ENCODE data around the gene RCBTB2. TPM values are rescaled to one million over a fixed set of nuclear protein-coding genes. Genes with fewer than 3 reads are reported as not detected.

Gene RCBTB2
- total RNA-seq, 6 experiments from 2014 or later = 6.6 to 9.3 (median 7.5) TPM

DNA sequence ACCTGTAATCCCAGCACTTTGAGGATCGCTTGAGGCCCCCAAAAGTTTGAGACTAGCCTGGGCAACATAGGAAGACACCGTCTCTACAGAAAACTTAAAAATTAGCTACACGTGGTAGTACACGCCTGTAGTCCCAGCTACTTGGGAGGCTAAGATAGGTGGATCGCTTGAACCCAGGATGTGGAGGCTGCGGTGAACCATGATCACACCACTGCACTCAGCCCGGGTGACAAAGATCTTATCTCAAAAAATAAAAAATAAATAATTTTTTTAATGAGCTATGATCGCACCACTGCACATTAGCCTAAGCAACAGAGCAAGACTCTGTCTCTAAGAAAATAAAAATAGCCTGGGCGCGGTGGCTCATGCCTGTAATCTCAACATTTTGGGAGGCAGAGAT, 6.6 kb downstream of the RCBTB2 start:
- no peaks in the 10 kb centered on the region; the same call in 1 of the 2 replicates for H3K27me3 Mint-ChIP-seq (ENCODE audit: insufficient read depth)
- no peak for DNase-seq
- no peaks in the 10 kb centered on the region for H3K9me3 Mint-ChIP-seq
- H3K27ac Mint-ChIP-seq = no peak overlapping the region
- H3K4me1 Mint-ChIP-seq (ENCODE audit: low read depth) = peaks cover 3% of the 10 kb centered on the region
- no peaks in the 10 kb centered on the region for H3K36me3 Mint-ChIP-seq (ENCODE audit: low read depth)
- no peak overlapping the region for H3K4me3 Mint-ChIP-seq
- TF ChIP-seq, protein P1, sequence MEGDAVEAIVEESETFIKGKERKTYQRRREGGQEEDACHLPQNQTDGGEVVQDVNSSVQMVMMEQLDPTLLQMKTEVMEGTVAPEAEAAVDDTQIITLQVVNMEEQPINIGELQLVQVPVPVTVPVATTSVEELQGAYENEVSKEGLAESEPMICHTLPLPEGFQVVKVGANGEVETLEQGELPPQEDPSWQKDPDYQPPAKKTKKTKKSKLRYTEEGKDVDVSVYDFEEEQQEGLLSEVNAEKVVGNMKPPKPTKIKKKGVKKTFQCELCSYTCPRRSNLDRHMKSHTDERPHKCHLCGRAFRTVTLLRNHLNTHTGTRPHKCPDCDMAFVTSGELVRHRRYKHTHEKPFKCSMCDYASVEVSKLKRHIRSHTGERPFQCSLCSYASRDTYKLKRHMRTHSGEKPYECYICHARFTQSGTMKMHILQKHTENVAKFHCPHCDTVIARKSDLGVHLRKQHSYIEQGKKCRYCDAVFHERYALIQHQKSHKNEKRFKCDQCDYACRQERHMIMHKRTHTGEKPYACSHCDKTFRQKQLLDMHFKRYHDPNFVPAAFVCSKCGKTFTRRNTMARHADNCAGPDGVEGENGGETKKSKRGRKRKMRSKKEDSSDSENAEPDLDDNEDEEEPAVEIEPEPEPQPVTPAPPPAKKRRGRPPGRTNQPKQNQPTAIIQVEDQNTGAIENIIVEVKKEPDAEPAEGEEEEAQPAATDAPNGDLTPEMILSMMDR (IDR thresholded peaks at IDR 0.05) = no peak

DNA sequence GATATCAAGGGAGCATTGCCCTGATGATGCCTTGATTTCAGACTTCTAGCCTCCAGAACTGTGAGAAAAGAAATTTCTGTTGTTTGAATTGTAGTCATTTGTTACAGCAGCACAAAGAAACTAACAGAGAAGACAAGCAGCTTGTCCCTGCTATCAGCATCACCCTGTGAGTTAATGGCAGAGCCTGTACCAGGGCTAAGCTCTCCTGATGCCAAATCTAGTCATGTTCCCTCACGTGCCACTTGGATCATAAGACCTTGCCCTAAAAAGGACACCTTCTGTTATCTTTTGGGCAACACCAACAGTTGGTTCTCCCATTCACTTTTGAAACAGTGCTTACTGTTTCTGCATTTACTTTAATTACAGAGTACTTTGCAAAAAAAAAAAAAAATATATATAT, 14.8 kb downstream of the RCBTB2 start:
- Mint-ChIP-seq H3K36me3 (ENCODE audit: low read depth) (0 out of 2 replicates have a peak, but pooled peaks cover 4% of the 10 kb centered on the region), H3K4me3 (no peak overlapping the region), H3K4me1 (ENCODE audit: low read depth) (no peaks in the 10 kb centered on the region), H3K27ac (no peak overlapping the region), H3K27me3 (ENCODE audit: insufficient read depth) (no peaks in the 10 kb centered on the region), H3K9me3 (no peaks in the 10 kb centered on the region)
- no peak for DNase-seq
- TF ChIP-seq, protein P1 (IDR thresholded peaks at IDR 0.05) = no peak

DNA sequence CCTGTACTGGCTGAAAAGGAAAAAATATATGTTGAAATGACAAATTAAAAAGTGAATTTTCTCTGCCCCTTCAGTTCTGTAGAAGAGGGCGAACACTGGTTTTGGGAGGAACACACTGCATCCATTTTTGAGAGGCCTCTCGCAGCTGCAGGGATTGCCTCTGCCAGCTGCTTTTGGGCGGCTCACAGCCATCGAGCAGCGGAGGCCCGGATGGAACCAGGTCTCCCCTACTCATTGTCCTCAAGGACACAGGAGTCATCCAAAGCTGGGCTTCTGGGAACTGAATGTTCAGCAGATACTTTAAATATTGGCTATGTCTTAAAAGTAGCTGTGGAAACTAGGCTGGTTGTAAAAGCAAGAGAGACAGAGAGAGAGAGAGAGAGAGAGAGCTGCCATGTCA, 17.1 kb downstream of the RCBTB2 start:
- no peak overlapping the region for H3K4me3 Mint-ChIP-seq
- no peak for DNase-seq
- TF ChIP-seq, protein P1 (IDR thresholded peaks at IDR 0.05) = no peak
- no peaks in the 10 kb centered on the region for H3K4me1 Mint-ChIP-seq (ENCODE audit: low read depth)
- no peaks in the 10 kb centered on the region for H3K27me3 Mint-ChIP-seq (ENCODE audit: insufficient read depth)
- H3K9me3 Mint-ChIP-seq = no peaks in the 10 kb centered on the region
- no peak overlapping the region for H3K27ac Mint-ChIP-seq
- 0 out of 2 replicates have a peak, but pooled peaks cover 4% of the 10 kb centered on the region for H3K36me3 Mint-ChIP-seq (ENCODE audit: low read depth)

DNA sequence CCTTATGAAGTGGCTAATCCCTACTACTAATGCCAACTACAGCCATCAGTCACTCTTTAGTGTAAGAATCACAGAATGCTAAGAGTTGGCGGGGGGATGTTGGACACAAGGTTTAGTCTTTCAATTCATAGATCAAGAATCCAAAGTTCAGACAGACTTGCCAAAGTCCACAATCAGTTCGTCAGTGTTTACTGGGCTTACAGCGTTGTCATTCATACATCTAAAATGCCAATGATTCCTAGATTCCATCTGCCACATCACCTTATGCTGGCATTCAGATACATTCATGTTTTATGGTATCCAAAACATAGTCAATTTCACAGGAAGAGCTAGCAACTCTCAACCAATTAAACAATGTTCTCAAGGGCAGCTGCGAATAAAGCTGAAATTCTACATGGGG, 18.1 kb downstream of the RCBTB2 start:
- Mint-ChIP-seq H3K9me3 (no peaks in the 10 kb centered on the region), H3K4me1 (ENCODE audit: low read depth) (no peaks in the 10 kb centered on the region), H3K27ac (no peak overlapping the region), H3K27me3 (ENCODE audit: insufficient read depth) (no peaks in the 10 kb centered on the region), H3K36me3 (ENCODE audit: low read depth) (0 out of 2 replicates have a peak, but pooled peaks cover 4% of the 10 kb centered on the region), H3K4me3 (no peak overlapping the region)
- no peak for DNase-seq
- TF ChIP-seq, protein P1 (IDR thresholded peaks at IDR 0.05) = no peak

DNA sequence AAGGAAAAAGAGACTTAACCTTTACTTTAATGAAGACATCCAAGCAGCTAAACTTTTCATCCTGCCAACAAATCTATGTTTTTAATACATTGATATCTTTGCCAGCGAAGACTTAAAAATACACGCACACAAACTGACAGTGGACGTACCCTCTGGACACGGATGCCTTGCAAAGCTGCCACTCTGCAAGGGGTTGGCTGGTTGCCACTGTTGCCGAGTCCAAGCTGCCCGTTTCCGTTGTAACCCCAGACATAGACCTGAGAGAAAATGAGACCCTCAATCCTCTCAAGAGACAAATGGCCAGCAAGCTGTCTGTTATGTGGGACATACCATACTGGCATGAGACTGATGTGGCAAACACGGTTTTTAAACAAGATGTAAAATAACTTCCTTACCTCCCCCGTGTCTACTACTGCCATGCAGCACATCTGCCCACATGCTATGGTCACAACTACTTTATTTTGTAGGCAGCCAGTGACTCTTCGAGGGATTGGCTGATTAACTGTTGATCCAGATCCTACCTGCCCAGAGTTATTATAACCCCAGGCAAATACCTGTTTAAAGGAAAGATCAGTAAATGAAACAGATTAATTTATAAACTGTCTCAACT, 21.2 kb downstream of the RCBTB2 start:
- H3K9me3 Mint-ChIP-seq = no peaks in the 10 kb centered on the region
- DNase-seq = no peak
- H3K36me3 Mint-ChIP-seq (ENCODE audit: low read depth) = 0 out of 2 replicates have a peak, but pooled peaks cover 4% of the 10 kb centered on the region
- no peak overlapping the region for H3K4me3 Mint-ChIP-seq
- no peaks in the 10 kb centered on the region for H3K4me1 Mint-ChIP-seq (ENCODE audit: low read depth)
- no peaks in the 10 kb centered on the region; the same call in 1 of the 2 replicates for H3K27me3 Mint-ChIP-seq (ENCODE audit: insufficient read depth)
- H3K27ac Mint-ChIP-seq = no peak overlapping the region
- TF ChIP-seq, protein P1 (IDR thresholded peaks at IDR 0.05) = no peak

All from HFFc6 (cell line).